T-helper 1 cell (primary cell): ENCODE measurements around the gene KCNH4.

Source experiments
- DNase-seq, 5 donors: peaks; one replicate each; pipeline ENCODE4 v3.0.0-alpha.2; 2012 to 2020

Gene KCNH4

DNA sequence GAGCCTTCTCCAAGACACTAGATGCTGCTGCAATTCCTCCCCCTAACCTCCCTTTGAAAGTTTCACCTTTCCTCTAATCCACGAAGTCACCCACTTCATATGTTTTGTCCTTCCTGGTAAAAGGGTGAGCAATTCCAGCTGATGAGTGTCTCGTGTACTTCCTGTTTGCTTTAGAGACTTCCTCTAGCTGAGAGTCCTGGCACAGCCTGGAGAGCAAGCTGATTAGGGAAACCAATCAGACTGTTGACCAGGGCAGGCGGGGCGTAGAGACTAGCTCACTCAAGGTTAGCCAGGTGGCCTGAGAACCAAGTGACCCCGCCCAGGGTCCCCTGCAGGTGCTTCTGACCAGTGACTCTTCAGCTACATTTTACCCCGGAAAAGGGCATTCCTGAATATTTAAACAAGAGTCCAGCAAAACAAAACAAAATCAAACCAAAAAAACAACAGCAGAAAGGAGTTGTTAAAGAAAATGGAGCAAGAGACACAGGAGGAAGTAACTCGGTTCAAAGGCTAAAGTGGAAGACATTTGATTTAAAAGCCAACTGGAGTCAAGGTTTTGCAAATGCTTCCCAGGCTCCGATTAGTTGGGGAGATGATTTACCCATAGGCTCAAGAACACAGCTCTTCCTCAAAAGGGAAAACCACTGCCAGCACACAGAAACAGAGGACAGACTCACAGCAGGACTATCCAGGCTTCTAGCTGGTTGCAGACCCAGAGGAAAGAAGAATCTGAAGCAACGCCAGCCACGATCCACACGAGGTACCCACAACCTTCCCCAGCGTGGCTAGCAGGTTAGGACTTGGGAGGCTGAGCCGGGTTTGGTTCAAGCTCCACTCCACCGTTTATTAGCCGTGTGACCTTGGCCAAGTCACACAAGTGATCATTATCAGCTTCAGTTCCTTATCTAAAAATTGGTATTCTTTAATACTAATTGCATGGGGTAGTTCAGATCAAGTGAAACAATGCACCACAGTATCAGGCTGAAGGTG lies 45.0 kb downstream of the KCNH4 start:
- no peak for DNase-seq

DNA sequence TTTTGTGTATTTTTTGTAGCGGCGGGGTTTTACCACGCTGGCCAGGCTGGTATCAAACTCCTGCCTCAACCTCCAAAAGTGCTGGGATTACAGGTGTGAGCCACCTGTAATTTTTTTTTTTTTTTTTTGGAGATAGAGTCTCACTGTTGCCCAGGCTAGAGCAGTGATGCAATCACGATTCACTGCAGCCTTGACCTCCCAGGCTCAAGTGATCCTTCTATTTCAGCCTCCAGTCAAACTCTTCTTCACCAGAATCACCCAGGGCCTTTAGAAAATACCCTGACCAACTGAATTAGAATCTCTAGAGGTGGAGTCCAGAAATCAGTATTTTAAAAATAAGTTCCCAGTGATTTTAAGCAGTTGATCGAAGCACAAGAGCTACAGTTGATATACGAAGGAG lies 45.8 kb downstream of the KCNH4 start:
- DNase-seq: no peak

DNA sequence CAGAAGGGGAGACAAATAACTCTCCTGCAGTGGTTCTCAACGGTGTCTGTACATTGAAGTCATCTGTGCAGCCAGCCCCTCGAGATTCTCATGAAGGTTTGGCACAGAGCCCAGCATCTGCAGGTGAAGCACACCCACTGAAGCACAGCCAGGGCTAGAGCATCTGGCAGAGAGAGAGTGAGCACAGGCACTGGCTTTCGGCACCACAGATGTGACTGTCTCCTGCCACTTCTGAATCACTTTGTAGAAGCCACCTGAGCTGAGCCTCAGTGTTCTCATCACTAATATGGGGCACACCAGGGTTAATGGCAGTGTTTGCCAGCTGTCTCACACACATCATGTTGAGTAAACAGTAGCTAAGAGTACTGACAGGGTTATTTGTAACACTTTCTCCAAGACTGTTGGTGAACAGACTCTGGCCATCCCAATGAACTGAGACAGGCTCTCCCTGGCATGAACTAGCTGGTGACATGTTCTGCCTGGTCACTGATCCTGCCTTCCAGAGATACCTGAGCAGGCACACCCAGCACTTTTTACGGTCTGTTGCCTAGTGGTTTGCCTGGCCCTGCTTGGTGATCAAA lies 47.4 kb downstream of the KCNH4 start:
- peak in 1 of 5 donors; percentile 12 for DNase-seq

DNA sequence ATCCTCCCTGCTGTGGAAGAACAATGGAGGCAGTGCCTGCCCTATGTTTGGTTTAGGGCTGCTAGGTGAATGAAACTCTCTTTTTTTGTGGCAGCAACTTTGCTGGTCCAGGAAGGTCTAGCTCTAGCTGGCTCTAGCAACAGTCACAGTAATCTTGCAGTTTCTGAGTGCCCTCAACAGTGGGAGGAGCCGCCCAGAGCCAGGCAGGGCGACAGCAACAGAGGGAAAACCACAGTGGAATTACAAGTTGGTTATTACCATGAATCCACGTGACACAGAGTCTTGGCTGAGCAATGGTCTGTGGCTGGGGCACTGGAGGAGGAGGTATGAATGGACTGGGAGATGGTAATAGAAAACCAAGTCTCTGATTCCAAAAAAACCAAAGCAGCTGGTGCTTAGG lies 48.0 kb downstream of the KCNH4 start:
- DNase-seq: peak in 1 of 5 donors; percentile 25

DNA sequence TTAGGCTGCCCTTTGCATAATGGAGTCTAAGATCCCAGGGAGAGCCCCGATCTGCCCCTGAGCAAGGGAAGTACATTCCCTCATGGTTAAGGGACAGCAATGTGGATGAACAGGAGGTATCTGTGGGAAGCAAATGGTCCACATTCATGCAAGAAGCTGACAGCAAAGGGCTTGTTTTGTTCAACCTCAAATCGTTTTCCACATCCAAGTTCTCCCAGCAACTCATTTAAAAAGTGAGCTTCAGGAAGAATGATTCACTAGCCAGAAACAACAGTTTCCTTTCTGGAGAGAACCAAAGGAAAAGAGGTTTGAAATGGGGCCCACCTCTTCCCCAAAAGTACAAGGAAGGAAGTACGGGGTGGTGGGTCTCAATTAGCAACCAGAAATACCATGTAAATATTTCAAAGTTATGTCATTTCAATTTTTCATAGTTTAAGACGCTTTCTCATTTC lies 48.9 kb downstream of the KCNH4 start:
- no peak for DNase-seq

DNA sequence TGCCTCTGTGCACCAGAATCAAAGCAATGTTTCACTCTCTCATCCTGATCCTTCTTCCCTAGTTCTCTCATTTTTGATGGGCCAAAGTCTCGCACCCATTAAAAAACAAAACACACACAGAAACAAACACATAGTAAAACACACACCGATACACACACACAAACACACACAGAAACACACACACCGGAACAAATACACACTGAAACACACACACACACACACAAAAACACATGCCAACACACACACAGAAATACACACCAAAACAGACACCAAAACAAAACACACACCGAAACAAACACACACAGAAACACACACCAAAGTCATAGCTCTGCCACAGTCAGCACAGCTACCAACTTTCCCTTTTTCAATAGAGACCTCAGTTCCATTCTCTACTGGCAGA lies 49.7 kb downstream of the KCNH4 start:
- no peak for DNase-seq

DNA sequence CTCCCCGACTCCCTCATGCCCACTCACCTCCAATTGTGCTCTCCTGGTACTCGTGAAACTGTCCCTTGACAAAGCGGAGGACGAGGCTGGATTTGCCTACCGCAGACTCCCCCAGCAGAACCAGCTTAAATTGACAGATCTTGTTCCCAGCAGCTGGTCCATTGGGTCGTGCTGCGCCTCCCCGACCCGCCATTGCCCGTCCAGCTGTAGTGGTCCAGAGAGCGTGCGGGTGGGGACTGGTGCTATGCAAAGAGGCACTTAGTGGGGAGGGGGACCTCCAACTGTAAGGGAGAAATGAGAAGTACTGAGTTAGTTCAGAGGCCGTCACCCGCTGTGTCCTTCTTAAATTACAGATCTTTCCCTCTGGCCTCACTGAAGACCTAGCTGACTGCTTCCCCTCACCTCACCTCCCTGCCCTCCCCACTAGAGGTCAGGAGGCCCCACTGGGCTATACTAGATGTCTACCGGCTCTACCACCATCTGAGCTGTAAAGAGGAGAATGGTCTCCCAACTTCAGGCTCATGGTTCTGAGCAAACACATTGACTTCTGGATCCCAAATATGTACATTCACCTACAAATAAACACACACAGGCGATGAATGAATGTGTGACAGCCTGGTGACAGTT lies 50.5 kb downstream of the KCNH4 start:
- DNase-seq: no peak

DNA sequence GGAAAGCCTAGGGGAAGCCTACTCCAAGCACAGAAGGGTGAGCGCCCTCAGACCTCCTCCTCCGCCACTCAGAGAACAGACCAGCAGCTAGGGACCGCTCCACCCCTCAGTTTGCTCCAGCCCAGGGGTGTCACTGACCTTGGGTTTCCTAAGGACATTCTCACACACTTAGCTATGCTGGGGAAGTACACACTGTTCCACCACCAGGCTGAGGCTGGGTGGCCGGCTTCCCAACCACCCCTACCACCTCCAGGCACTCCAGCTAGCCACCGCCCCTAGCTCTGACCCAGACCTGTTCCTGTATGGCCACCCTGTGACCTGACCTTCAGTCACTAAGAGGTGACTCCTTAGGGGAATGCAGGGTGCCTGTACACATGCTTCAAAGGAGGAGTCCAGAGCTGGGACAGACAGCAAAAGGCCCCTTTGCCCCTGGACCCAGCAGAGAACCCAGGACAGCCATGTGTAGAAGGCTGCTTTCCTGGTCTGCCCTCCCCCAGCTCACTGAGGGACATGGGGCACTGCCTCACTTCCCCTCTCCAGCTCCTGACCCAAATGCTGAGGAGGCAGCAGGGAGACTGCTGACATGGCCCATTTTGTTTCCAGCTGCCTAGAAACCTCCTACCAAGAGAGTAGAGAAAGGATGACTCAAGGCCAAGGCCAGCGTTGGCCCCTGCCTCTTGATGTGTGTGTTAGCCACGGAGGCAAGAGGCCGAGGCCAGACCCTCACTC lies 51.7 kb downstream of the KCNH4 start:
- no peak for DNase-seq

DNA sequence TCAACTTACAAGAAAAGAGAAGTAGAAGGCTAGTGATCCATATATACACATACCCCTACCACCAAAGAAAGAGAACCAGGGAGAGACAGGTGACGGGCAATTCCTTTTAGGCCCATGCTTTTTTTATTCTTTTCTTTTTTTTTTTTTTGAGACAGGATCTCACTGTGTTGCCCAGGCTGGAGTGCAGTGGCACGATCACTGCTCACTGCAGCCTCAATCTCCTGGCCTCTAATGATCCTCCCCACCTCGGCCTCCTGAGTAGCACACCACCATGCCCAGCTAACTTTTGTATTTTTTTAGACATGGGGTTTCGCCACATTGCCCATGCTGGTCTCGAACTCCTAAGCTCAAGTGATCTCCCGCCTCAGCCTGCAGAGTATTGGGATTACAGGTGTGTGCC lies 53.5 kb downstream of the KCNH4 start:
- DNase-seq: no peak

DNA sequence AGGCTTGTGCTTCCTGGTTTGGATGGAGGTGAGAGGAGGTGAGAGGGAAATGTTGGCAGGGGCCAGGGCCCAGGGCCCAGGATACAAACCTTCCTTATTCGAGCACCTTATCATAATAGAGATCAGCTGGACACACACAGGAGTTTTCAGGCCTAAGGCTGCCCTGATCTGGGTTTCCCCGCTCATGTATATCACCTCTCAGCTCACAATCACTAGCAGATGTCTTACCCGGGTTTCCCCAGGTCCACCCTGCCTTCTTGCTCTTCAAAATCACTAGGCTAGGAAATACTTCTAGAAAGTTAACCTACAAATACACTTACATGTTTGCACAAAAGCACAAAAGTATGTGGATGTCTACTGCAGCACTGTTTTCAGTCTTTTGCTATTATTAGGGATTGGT lies 54.1 kb downstream of the KCNH4 start:
- DNase-seq: no peak

DNA sequence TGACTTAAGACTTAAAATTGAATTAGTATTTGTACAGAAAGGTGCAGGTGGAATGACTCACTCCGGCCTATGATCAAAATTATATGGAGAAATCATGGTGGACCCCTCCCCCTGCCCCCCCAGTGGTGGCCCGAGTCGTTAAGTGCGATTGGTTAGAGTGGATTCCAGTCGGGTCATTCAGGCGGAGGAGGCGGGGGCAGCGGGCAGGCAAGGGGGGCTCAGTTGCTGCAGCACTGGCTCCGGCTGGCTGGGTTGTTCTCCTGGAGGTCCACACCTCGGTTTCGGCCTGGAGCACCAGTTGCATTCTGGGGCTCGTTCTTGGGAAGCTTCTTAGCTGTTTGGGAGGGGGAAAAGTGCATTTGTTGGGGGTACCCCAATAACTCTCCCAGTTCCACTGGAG lies 55.4 kb downstream of the KCNH4 start:
- DNase-seq: no peak

DNA sequence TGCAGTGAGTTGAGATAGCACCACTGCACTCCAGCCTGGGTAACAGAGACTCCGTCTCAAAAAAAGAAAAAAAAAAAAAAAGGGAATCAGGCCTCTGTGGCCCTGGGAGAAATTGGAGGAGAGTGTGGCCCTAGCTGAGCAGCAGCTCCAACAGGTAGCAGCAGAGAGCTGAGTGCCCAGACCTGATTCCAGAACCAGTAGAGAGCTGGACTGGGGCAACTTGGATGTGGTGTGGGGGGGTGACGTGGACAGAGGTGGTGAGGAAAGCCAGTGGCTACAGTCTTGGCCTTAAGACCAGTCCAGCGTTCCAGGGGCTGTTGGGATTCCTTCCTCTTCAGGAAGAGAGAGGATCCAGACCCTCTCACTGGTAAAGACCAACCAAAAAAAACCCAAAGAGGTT lies 56.7 kb downstream of the KCNH4 start:
- DNase-seq: no peak

DNA sequence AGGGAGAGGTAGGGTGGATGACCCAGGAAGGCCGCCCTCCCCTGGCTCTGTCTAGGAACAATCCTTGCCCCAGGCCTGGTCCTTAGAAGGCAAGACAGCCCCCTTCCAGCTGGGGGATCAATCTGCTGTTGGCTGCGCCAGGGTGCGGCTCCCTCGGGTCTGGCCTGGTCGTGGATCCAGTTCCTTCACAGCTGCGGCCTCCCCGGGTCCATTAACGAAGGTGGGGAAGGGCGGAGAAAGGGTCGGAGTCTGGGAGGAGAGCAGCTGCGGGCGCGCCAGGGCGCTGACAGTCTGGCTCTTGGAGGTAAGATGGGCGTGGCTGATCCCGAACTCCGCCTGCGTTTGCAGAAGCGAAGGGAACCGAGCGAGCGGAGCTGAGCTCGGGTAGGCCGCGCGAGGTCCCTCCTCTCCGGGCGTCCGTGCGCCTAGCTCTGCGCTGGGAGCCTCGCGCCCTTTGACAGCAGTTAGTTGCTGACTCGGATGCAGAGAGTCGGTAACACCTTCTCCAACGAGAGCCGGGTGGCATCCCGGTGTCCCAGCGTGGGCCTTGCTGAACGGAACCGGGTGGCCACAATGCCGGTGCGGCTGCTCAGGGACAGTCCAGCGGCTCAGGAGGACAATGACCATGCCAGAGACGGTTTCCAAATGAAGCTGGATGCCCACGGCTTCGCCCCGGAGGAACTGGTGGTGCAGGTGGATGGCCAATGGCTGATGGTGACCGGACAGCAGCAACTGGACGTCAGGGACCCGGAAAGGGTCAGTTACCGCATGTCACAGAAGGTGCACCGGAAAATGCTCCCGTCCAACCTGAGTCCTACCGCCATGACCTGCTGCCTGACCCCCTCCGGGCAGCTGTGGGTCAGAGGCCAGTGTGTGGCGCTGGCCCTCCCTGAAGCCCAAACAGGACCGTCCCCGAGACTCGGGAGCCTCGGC lies 58.3 kb downstream of the KCNH4 start, which contains the start of gene HSPB9:
Gene HSPB9 (plus strand): TSS at position 434 of the 933 bp plus-strand sequence. CDS start 47 bp downstream, at position 481.
- no peak for DNase-seq

DNA sequence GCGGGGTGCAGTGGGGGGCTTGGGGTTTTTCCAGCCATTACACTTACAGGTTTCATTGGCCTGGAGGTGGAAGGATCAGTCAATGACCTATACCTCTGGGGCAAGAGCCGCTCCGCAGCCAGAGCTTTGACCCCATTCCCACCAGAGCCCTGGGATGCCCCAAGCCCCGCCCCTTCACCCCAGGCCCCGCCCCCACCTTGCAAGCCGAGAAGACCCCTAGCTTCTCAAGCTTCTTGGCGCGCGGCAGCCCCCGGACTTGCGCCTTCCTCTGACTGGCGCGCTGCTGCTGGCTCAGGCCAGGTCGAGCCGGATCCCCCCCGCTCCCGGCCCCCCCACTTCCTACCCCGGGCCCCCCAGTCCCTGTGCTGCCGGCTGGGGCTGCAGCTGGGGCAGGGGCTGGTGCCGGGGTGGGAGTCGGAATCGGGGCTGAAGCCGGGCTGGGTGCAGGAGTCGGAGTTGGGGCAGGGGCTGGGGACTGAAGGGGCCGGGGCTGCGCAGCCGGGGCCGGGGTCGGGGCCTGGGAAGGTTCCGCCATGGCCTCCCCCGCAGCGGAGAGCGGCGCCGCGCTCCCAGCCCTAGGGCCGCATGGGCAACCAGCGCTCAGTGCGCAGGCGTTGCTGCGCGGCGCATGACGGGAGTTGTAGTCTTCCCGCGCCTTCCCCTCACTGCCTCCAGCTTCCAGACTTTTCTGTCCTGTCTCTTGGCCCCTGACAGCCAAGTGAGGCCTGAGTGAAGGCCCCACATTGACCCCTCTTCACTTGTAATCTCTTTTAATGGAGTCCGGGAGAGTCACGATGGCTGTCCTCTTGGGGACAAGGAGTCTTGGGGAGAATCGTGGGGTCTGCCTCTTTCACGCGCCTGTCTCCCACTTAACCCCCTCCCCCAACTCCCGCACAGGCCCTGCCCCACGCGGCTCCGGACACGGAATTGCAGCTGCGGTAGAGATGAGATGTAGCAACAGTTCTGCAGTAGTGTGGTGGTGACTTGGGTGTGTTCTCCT lies 59.9 kb downstream of the KCNH4 start, which contains the start of gene KAT2A:
Gene KAT2A (minus strand): TSS at position 598 of the 1,000 bp plus-strand sequence. CDS start 63 bp downstream, at position 535.
- DNase-seq: peak; percentile 50 to 74 (median 71)

DNA sequence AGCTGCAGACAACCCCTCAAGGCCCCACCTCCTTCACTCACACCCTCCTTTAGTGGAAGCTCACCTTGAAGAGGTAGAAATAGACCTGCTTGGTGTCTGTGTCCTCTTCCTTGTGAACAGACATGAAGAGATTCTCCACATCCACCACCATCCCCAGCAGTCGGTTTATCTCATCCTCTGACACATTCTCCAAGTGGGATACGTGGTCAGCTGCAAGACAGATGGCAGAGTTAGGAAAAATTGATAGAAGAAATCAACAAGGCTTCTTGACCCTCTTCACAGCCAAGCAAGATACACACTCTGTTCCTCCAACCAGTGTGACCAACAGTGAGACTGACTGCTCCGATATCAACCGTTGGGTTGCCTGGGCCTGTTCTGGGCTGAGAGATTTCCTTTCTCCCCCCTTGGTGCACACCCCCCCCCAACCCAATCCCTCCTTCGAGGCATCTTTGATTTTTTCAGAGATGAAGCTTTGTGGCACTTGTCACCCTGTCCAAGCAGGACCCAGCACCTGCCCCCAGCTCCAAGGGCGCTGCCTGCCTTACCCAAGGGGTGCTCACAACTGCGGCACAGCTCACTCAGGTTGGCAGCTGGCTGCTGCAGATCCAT lies 60.7 kb downstream of the KCNH4 start:
- no peak for DNase-seq

DNA sequence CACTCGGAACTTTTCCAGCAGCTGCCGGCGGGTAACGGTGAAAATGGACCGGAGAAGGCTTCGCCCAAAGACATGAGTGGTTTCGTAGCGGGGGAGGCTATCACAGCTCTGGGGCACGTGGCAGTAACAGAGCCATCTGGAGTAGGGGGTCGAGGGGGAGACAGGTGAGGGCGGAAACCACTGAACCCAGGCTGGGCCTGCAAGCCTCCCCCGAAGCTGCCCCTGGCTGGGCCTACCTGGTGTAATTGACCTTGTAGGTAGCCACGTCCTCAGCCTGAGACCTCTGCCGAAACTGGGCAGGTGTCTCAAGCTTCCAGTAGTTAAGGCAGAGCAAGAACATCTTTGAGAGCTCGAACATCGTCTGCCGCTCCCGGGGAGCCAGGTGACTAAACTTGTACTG lies 61.6 kb downstream of the KCNH4 start:
- no peak for DNase-seq

DNA sequence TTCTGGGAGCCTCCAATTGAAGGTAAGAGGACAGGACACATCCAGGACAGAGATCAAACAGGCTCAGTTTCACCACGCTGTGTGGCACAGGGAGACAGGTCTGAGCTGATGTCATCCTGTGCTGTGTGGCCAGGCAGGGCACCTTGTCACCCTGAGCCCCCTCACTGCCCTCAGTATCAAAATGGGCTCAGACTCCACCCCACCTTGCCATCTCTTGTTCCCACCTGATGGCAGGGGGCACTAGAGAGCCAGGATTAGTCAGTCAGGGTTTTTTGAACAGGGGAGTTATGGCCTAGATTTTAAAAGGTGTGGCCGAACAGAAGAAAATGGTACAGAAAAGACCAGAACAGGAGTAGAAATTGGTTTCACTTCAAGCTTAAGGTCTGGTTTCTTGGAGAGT lies 62.4 kb downstream of the KCNH4 start:
- DNase-seq: peak in 2 of 5 donors; percentile 38 to 43

DNA sequence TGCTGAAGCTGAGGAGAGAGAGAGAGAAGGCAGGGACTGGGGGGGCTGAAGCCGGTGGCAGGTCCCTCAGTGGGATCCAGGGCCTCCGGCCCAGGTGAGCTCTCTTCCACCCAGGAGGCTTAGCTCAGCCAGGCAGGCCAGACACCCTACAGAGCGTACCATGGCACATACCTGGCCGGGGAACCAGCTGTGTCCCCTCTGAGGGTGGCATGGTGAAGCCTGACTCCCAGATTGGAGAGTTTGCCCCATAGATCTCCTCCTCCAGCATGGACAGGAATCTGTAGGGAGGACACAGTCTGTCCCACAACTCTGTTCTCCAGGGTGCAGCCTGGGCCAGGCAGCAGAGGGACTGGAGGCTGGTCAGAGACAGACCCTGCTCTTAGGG lies 62.8 kb downstream of the KCNH4 start:
- no peak for DNase-seq

DNA sequence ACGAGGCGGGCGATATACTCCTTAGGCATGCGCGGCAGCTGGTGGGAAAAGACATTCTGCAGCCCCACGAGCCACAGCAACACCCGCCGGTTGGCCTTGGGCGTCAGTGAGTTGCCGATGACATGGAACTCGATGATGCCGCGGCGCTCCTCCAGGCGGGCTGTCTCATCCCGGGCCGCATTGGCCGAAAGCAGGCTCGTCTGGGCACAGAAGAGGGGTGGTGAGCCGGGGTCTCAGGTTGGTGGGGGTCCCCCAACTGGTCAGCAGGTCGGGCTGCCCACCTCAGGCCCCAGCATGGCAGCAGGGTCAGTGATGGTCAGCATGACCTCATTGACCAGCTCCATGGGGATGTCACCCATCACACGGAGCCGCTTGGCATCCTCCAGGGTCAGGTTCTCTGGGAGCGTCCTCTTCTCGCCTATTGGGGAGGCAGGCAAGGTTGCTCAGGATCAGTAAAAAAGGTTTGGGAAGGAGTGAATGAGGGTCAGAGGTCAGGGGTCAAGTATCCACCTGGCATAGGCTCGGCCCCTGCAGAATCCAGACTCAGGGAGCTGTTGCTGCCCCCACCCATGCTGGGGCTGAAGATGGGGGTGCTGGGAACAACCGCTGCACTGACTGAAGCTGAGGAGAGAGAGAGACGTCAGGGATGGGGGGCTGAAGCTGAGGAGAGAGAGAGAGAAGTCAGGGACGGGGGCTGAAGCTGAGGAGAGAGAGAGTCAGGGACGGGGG lies 63.4 kb downstream of the KCNH4 start:
- no peak for DNase-seq
